GM23338 (cell line): ENCODE results near the gene SRPK2. TPM values are rescaled to one million over a fixed set of nuclear protein-coding genes. Genes with fewer than 3 reads are reported as not detected.

Experiments
- ATAC-seq: fragments of 200-7000 bp; cut with Tn5 transposase; 3 replicates; pipeline ENCODE4 v1.9.1; 2020
- DNase-seq: peaks from one replicate; pipeline ENCODE4 v3.0.0-alpha.2; 2015; ENCODE audit warnings: low spot score
- H2AFZ ChIP-seq: fragments of 200-600 bp; sonication (generic); 2 replicates; pipeline ENCODE4 v1.8.0; 2016; ENCODE audit warnings: antibody characterized with exemption, mild to moderate bottlenecking, moderate library complexity
- H3F3A ChIP-seq: fragments of 200-600 bp; sonication (generic); replicated peaks from 2 replicates; pipeline ENCODE4 v1.8.0; 2017; ENCODE audit warnings: antibody characterized with exemption, mixed run types, low read depth
- H3K27ac ChIP-seq: fragments of 200-600 bp; sonication (generic); 2 replicates; pipeline ENCODE4 v1.6.1; 2016; ENCODE audit warnings: low read depth
- H3K27me3 ChIP-seq: fragments of 200-600 bp; sonication (generic); 2 replicates; pipeline ENCODE4 v1.8.0; 2016; ENCODE audit warnings: mild to moderate bottlenecking, mixed run types, moderate library complexity; ENCODE audit not compliant: insufficient read depth
- H3K36me3 ChIP-seq: fragments of 200-600 bp; sonication (generic); 2 replicates; pipeline ENCODE4 v1.8.0; 2016; ENCODE audit warnings: mild to moderate bottlenecking; ENCODE audit not compliant: insufficient read depth
- H3K4me1 ChIP-seq: fragments of 200-600 bp; sonication (generic); 2 replicates; pipeline ENCODE4 v1.8.0; 2016; ENCODE audit warnings: mild to moderate bottlenecking, moderate library complexity; ENCODE audit not compliant: insufficient read depth
- H3K4me2 ChIP-seq: fragments of 200-600 bp; sonication (generic); 2 replicates; pipeline ENCODE4 v1.7.1; 2017; ENCODE audit warnings: mixed run types
- H3K4me3 ChIP-seq: fragments of 200-600 bp; sonication (generic); 2 replicates; pipeline ENCODE4 v1.6.1; 2016; ENCODE audit warnings: mixed run types
- H3K79me2 ChIP-seq: fragments of 200-600 bp; sonication (generic); replicated peaks from 2 replicates; pipeline ENCODE4 v1.8.0; 2017; ENCODE audit warnings: mild to moderate bottlenecking; ENCODE audit not compliant: insufficient read depth
- H3K9me2 ChIP-seq: fragments of 200-600 bp; sonication (generic); 2 replicates; pipeline ENCODE4 v1.8.0; 2017; ENCODE audit not compliant: insufficient read depth
- H4K20me1 ChIP-seq: fragments of 200-600 bp; sonication (generic); replicated peaks from 2 replicates; pipeline ENCODE4 v1.8.0; 2017; ENCODE audit warnings: mild to moderate bottlenecking; ENCODE audit not compliant: insufficient read depth
- H3K27ac Mint-ChIP-seq: 2 replicates; pipeline ENCODE4 v1.8.0; 2020; ENCODE audit warnings: inconsistent platforms, mild to moderate bottlenecking, moderate library complexity, mixed read lengths
- H3K27me3 Mint-ChIP-seq: 3 replicates; pipeline ENCODE4 v1.8.0; 2022; ENCODE audit warnings: low read depth, mild to moderate bottlenecking, moderate library complexity, mixed read lengths, inconsistent platforms; ENCODE audit not compliant: insufficient read depth, poor library complexity
- H3K36me3 Mint-ChIP-seq: 3 replicates; pipeline ENCODE4 v1.8.0; 2021; ENCODE audit warnings: low read depth, mild to moderate bottlenecking, inconsistent platforms, moderate library complexity, mixed read lengths
- H3K4me1 Mint-ChIP-seq: 3 replicates; pipeline ENCODE4 v1.8.0; 2020; ENCODE audit warnings: mild to moderate bottlenecking, inconsistent platforms, mixed read lengths
- H3K4me3 Mint-ChIP-seq: 3 replicates; pipeline ENCODE4 v1.8.0; 2021; ENCODE audit warnings: moderate library complexity, mild to moderate bottlenecking, inconsistent platforms, mixed read lengths
- H3K9me3 Mint-ChIP-seq: 3 replicates; pipeline ENCODE4 v1.8.0; 2020; ENCODE audit warnings: moderate library complexity, mild to moderate bottlenecking, inconsistent platforms, mixed read lengths
- EZH2 ChIP-seq: fragments of 200-600 bp; sonication (generic); IDR thresholded peaks from one replicate; pipeline ENCODE4 v1.8.0; 2017; ENCODE audit warnings: antibody characterized with exemption, mild to moderate bottlenecking, low read depth; ENCODE audit not compliant: unreplicated experiment
- EZH2phosphoT487 ChIP-seq: fragments of 200-600 bp; sonication (generic); IDR thresholded peaks from one replicate; pipeline ENCODE4 v1.8.1; 2018; ENCODE audit warnings: antibody characterized with exemption; ENCODE audit not compliant: unreplicated experiment
- JUNB ChIP-seq: IDR thresholded peaks from one replicate; pipeline ENCODE4 v1.6.1; 2016; ENCODE audit warnings: antibody characterized with exemption; ENCODE audit not compliant: unreplicated experiment
- NANOG ChIP-seq: IDR thresholded peaks from 2 replicates; pipeline ENCODE4 v1.6.1; 2016; ENCODE audit warnings: antibody characterized with exemption, borderline replicate concordance
- POLR2AphosphoS5 ChIP-seq: IDR thresholded peaks from 2 replicates; pipeline ENCODE4 v1.6.1; 2016; ENCODE audit warnings: antibody characterized with exemption, low read depth
- ZNF114 ChIP-seq: fragments of 250-450 bp; sonication (Bioruptor Pico); IDR thresholded peaks from 2 replicates; pipeline ENCODE4 v1.5.0; 2020; ENCODE audit warnings: mild to moderate bottlenecking, moderate library complexity
- polyA plus RNA-seq: library from polyadenylated mRNA; unstranded; fragments of >200 nt; fragmentation: Nextera tagmentation; extraction: Ambion mirVana; gene quantifications from 2 replicates; pipeline ENCODE4 v1.2.1, GENCODE V29; 2016
- total RNA-seq: library from RNA; depleted of rRNA; stranded (reverse); fragments of >200 nt; shearing (Covaris generic); gene quantifications from 2 replicates; pipeline ENCODE4 v1.2.3, GENCODE V29; 2014
- TF ChIP-seq, protein P1 (sequence below): fragments of 250-450 bp; sonication (Bioruptor Pico); IDR thresholded peaks from 2 replicates; pipeline ENCODE4 v1.5.0; 2020; ENCODE audit warnings: mild to moderate bottlenecking, moderate library complexity
- TF ChIP-seq, protein P2 (sequence below): IDR thresholded peaks from one replicate; pipeline ENCODE4 v1.6.1; 2018; ENCODE audit warnings: antibody characterized with exemption; ENCODE audit not compliant: unreplicated experiment
- TF ChIP-seq, protein P3 (sequence below), 2 experiments: fragments of 200-600 bp in 1 of 2; sonication (generic) in 1 of 2; conservative IDR thresholded peaks; 2 replicates each; pipeline versions ENCODE4 v1.5.1 to v1.6.1; 2016 to 2017; ENCODE audit warnings: antibody characterized with exemption in 2 of 2, low read depth in 2 of 2, mild to moderate bottlenecking in 2 of 2, moderate library complexity in 1 of 2

The SRPK2 gene
- total and polyA plus RNA-seq, 2 experiments from 2014 or later, result 66.3 to 91.5 TPM

DNA sequence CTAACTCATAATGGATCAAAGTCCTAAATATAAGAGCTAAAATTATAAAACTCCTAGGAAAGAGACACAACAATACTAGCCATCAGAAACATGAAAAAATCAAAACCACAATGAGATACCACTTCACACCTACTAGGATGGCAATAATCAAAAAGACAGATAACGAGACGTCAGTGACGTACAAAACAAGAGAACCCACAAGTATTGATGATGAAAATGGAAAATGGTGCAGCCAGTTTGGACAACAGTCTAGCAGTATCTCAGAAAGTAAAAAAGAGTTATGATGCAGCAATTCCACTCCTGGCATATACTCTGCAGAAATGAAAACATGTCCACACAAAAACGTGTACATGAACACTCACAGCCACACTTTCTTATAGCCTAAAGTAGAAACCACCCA, 173.5 kb downstream of the SRPK2 start (continued):
- TF ChIP-seq, protein P1, sequence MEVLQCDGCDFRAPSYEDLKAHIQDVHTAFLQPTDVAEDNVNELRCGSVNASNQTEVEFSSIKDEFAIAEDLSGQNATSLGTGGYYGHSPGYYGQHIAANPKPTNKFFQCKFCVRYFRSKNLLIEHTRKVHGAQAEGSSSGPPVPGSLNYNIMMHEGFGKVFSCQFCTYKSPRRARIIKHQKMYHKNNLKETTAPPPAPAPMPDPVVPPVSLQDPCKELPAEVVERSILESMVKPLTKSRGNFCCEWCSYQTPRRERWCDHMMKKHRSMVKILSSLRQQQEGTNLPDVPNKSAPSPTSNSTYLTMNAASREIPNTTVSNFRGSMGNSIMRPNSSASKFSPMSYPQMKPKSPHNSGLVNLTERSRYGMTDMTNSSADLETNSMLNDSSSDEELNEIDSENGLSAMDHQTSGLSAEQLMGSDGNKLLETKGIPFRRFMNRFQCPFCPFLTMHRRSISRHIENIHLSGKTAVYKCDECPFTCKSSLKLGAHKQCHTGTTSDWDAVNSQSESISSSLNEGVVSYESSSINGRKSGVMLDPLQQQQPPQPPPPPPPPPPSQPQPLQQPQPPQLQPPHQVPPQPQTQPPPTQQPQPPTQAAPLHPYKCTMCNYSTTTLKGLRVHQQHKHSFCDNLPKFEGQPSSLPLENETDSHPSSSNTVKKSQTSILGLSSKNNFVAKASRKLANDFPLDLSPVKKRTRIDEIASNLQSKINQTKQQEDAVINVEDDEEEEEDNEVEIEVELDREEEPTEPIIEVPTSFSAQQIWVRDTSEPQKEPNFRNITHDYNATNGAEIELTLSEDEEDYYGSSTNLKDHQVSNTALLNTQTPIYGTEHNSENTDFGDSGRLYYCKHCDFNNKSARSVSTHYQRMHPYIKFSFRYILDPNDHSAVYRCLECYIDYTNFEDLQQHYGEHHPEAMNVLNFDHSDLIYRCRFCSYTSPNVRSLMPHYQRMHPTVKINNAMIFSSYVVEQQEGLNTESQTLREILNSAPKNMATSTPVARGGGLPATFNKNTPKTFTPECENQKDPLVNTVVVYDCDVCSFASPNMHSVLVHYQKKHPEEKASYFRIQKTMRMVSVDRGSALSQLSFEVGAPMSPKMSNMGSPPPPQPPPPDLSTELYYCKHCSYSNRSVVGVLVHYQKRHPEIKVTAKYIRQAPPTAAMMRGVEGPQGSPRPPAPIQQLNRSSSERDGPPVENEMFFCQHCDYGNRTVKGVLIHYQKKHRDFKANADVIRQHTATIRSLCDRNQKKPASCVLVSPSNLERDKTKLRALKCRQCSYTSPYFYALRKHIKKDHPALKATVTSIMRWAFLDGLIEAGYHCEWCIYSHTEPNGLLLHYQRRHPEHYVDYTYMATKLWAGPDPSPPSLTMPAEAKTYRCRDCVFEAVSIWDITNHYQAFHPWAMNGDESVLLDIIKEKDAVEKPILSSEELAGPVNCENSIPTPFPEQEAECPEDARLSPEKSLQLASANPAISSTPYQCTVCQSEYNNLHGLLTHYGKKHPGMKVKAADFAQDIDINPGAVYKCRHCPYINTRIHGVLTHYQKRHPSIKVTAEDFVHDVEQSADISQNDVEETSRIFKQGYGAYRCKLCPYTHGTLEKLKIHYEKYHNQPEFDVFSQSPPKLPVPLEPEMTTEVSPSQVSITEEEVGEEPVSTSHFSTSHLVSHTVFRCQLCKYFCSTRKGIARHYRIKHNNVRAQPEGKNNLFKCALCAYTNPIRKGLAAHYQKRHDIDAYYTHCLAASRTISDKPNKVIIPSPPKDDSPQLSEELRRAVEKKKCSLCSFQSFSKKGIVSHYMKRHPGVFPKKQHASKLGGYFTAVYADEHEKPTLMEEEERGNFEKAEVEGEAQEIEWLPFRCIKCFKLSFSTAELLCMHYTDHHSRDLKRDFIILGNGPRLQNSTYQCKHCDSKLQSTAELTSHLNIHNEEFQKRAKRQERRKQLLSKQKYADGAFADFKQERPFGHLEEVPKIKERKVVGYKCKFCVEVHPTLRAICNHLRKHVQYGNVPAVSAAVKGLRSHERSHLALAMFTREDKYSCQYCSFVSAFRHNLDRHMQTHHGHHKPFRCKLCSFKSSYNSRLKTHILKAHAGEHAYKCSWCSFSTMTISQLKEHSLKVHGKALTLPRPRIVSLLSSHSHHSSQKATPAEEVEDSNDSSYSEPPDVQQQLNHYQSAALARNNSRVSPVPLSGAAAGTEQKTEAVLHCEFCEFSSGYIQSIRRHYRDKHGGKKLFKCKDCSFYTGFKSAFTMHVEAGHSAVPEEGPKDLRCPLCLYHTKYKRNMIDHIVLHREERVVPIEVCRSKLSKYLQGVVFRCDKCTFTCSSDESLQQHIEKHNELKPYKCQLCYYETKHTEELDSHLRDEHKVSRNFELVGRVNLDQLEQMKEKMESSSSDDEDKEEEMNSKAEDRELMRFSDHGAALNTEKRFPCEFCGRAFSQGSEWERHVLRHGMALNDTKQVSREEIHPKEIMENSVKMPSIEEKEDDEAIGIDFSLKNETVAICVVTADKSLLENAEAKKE (CRISPR knock-in tag), result no peak
- TF ChIP-seq POLR2AphosphoS5 (no peak), EZH2phosphoT487 (no peak), ZNF114 (CRISPR knock-in tag) (no peak), NANOG (no peak)
- TF ChIP-seq, protein P2, sequence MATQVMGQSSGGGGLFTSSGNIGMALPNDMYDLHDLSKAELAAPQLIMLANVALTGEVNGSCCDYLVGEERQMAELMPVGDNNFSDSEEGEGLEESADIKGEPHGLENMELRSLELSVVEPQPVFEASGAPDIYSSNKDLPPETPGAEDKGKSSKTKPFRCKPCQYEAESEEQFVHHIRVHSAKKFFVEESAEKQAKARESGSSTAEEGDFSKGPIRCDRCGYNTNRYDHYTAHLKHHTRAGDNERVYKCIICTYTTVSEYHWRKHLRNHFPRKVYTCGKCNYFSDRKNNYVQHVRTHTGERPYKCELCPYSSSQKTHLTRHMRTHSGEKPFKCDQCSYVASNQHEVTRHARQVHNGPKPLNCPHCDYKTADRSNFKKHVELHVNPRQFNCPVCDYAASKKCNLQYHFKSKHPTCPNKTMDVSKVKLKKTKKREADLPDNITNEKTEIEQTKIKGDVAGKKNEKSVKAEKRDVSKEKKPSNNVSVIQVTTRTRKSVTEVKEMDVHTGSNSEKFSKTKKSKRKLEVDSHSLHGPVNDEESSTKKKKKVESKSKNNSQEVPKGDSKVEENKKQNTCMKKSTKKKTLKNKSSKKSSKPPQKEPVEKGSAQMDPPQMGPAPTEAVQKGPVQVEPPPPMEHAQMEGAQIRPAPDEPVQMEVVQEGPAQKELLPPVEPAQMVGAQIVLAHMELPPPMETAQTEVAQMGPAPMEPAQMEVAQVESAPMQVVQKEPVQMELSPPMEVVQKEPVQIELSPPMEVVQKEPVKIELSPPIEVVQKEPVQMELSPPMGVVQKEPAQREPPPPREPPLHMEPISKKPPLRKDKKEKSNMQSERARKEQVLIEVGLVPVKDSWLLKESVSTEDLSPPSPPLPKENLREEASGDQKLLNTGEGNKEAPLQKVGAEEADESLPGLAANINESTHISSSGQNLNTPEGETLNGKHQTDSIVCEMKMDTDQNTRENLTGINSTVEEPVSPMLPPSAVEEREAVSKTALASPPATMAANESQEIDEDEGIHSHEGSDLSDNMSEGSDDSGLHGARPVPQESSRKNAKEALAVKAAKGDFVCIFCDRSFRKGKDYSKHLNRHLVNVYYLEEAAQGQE, result no peak

DNA sequence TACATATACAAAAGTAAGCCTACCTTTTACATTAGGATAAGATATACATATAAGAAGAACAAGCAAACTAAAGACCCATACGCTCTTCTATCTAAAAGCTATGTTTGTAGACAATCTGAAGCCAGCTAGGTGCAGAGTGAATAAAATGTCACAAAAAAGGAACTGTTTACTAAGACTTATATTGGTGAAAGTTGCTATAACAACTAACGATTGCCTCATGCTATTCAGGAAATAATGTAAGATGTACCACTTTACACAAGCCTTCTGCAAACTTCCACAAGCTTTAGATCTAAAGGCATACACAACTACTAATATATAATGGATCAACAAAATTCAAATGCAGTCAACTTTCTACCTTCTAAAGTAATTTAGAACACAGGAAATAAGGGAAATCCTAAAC, 175.1 kb downstream of the SRPK2 start:
- Histone ChIP-seq H3K27me3 (no peaks in the 10 kb centered on the region), H3K27ac (no peak overlapping the region), H3K79me2 (peaks cover 92% of the 10 kb centered on the region), H3K9me2 (no peaks in the 10 kb centered on the region), H3K36me3 (no peaks in the 10 kb centered on the region), H3K4me2 (no peak overlapping the region), H4K20me1 (peaks cover 14% of the 10 kb centered on the region; the same call in 1 of the 2 replicates), H3K4me3 (no peak overlapping the region), H3K4me1 (0 out of 2 replicates have a peak, but pooled peaks cover 5% of the 10 kb centered on the region), H3F3A (no peaks in the 10 kb centered on the region), H2AFZ (no peak overlapping the region)
- Mint-ChIP-seq H3K4me1 (peaks cover 14% of the 10 kb centered on the region), H3K27ac (no peak overlapping the region), H3K9me3 (no peaks in the 10 kb centered on the region), H3K27me3 (peaks cover 5% of the 10 kb centered on the region), H3K4me3 (no peak overlapping the region), H3K36me3 (0 out of 3 replicates have a peak, but pooled peaks cover 4% of the 10 kb centered on the region)
- DNase-seq, result no peak
- ATAC-seq, result no peak
- TF ChIP-seq NANOG, result no peak
- TF ChIP-seq JUNB, result no peak
- TF ChIP-seq EZH2, result no peak
- TF ChIP-seq POLR2AphosphoS5, result no peak
- TF ChIP-seq, protein P3, sequence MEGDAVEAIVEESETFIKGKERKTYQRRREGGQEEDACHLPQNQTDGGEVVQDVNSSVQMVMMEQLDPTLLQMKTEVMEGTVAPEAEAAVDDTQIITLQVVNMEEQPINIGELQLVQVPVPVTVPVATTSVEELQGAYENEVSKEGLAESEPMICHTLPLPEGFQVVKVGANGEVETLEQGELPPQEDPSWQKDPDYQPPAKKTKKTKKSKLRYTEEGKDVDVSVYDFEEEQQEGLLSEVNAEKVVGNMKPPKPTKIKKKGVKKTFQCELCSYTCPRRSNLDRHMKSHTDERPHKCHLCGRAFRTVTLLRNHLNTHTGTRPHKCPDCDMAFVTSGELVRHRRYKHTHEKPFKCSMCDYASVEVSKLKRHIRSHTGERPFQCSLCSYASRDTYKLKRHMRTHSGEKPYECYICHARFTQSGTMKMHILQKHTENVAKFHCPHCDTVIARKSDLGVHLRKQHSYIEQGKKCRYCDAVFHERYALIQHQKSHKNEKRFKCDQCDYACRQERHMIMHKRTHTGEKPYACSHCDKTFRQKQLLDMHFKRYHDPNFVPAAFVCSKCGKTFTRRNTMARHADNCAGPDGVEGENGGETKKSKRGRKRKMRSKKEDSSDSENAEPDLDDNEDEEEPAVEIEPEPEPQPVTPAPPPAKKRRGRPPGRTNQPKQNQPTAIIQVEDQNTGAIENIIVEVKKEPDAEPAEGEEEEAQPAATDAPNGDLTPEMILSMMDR (conservative IDR thresholded peaks at IDR 0.05; ENCODE audit: low read depth in 2 of 2), result no peak
- TF ChIP-seq, protein P2, result no peak
